Gastroesophageal sphincter (tissue), 3 donors: ENCODE results near the gene KAZN.

Experiments used
- CTCF ChIP-seq, 4 experiments: fragments of 200-600 bp in 2 of 4; fragments of 450-650 bp in 2 of 4; sonication (generic) in 1 of 4; IDR thresholded peaks; one replicate each; pipeline ENCODE4 v1.5.1; 2017 to 2019; ENCODE audit warnings: antibody characterized with exemption in 4 of 4, mild to moderate bottlenecking in 2 of 4, moderate library complexity in 2 of 4
- EP300 ChIP-seq: sonication (generic); formaldehyde crosslinking; IDR thresholded peaks from one replicate; pipeline ENCODE4 v1.6.1; 2017; ENCODE audit warnings: antibody characterized with exemption, mild to moderate bottlenecking
- POLR2A ChIP-seq, 2 donors: fragments of 450-650 bp; IDR thresholded peaks; one replicate each; pipeline ENCODE4 v1.6.1; 2017; ENCODE audit warnings: antibody characterized with exemption in 2 of 2, mild to moderate bottlenecking in 2 of 2, moderate library complexity in 1 of 2
- POLR2AphosphoS5 ChIP-seq: sonication (generic); formaldehyde crosslinking; IDR thresholded peaks from one replicate; pipeline ENCODE4 v1.6.1; 2017; ENCODE audit warnings: antibody characterized with exemption

GRCh38 chr1:14835725-14836124 lies 237.2 kb downstream of the KAZN start:
- no peak for TF ChIP-seq CTCF (IDR thresholded peaks at IDR 0.05)
- no peak for TF ChIP-seq POLR2AphosphoS5
- TF ChIP-seq POLR2A (IDR thresholded peaks at IDR 0.05): no peak
- no peak for TF ChIP-seq EP300
